CD8-positive, alpha-beta memory T cell (primary cell): ENCODE measurements around the gene PDGFB. TPM values are rescaled to one million over a fixed set of nuclear protein-coding genes. Genes with fewer than 3 reads are reported as not detected.

Source experiments
- CTCF ChIA-PET: fragments of 350-600 bp; sonication (Branson Sonifier 250); formaldehyde crosslinking; loops from one replicate; lab custom pipeline; 2021; ENCODE audit warnings: antibody characterized with exemption; lab: Charles Lee
- POLR2A ChIA-PET: fragments of 350-600 bp; sonication (Branson Sonifier 250); formaldehyde crosslinking; loops from one replicate; lab custom pipeline; 2021; ENCODE audit warnings: antibody characterized with exemption; lab: Charles Lee
- DNase-seq, 5 donors: peaks; one replicate each; pipeline versions ENCODE4 v3.0.0 to v3.0.0-alpha.2; 2020 to 2022; ENCODE audit warnings: mixed read lengths in 1 of 5
- H3K27ac ChIP-seq: one replicate; pipeline ENCODE4 v1.7.0; 2013; ENCODE audit warnings: low read depth, mild to moderate bottlenecking, low read length, moderate library complexity
- H3K27me3 ChIP-seq: 2 replicates; pipeline ENCODE4 v1.7.0; 2013; ENCODE audit warnings: low read length, mild to moderate bottlenecking; ENCODE audit not compliant: insufficient read depth, poor library complexity, severe bottlenecking
- H3K36me3 ChIP-seq: 2 replicates; pipeline ENCODE4 v1.7.0; 2013; ENCODE audit warnings: mild to moderate bottlenecking, low read length, moderate library complexity; ENCODE audit not compliant: insufficient read depth
- H3K4me1 ChIP-seq: 2 replicates; pipeline ENCODE4 v1.7.0; 2013; ENCODE audit warnings: mild to moderate bottlenecking, low read length, moderate library complexity; ENCODE audit not compliant: insufficient read depth
- H3K4me3 ChIP-seq: 2 replicates; pipeline ENCODE4 v1.7.0; 2013; ENCODE audit warnings: mild to moderate bottlenecking, low read length
- H3K9me3 ChIP-seq: 2 replicates; pipeline ENCODE4 v1.7.0; 2013; ENCODE audit warnings: mild to moderate bottlenecking, low read length
- H3K27ac Mint-ChIP-seq, 8 donors: one replicate each; pipeline ENCODE4 v1.8.0; 2020 to 2021; ENCODE audit warnings: mixed read lengths in 8 of 8, mild to moderate bottlenecking in 6 of 8, inconsistent platforms in 3 of 8, moderate library complexity in 3 of 8
- H3K27me3 Mint-ChIP-seq, 2 donors: one replicate each; pipeline ENCODE4 v1.8.0; 2020 to 2021; ENCODE audit warnings: mixed read lengths in 2 of 2, mild to moderate bottlenecking in 1 of 2, moderate library complexity in 1 of 2
- H3K36me3 Mint-ChIP-seq, 3 donors: one replicate each; pipeline ENCODE4 v1.8.0; 2020 to 2021; ENCODE audit warnings: mixed read lengths in 3 of 3, inconsistent platforms in 1 of 3, mild to moderate bottlenecking in 1 of 3
- H3K4me1 Mint-ChIP-seq, 3 donors: one replicate each; pipeline ENCODE4 v1.8.0; 2020 to 2021; ENCODE audit warnings: mixed read lengths in 3 of 3, inconsistent platforms in 1 of 3, mild to moderate bottlenecking in 1 of 3
- H3K4me3 Mint-ChIP-seq, 7 donors: one replicate each; pipeline ENCODE4 v1.8.0; 2020 to 2021; ENCODE audit warnings: mixed read lengths in 7 of 7, mild to moderate bottlenecking in 6 of 7, moderate library complexity in 4 of 7, inconsistent platforms in 2 of 7
- H3K9me3 Mint-ChIP-seq, 5 donors: one replicate each; pipeline ENCODE4 v1.8.0; 2020 to 2022; ENCODE audit warnings: mixed read lengths in 5 of 5, mild to moderate bottlenecking in 3 of 5, moderate library complexity in 2 of 5, inconsistent platforms in 1 of 5
- polyA plus RNA-seq: library from polyadenylated mRNA; unstranded; fragments of 300-500 nt; fragmentation: Illumina TruSeq; gene quantifications from one replicate; pipeline ENCODE4 v1.2.3, GENCODE V29; 2021
- total RNA-seq, 2 experiments: library from RNA; stranded (reverse); gene quantifications; one replicate each; pipeline ENCODE4 v1.2.3, GENCODE V29; 2021

The PDGFB gene
- total and polyA plus RNA-seq, 3 experiments from 2014 or later: 2.3 to 18.2 (median 3.0) TPM

- POLR2A ChIA-PET: no interaction called here
These were observed 67.4 kb downstream of the PDGFB start for GRCh38 chr22:39177456-39177775.

GRCh38 chr22:39176714-39177455, 67.9 kb downstream of the PDGFB start:
- Mint-ChIP-seq H3K36me3 (peaks cover 0 to 1% (median 0%) of the 10 kb centered on the region in 3 donors), H3K4me3 (peak overlapping the region in 1 of 7 donors; percentile 54), H3K9me3 (no peaks in the 10 kb centered on the region), H3K27me3 (no peaks in the 10 kb centered on the region), H3K27ac (peak overlapping the region; percentile 50 to 98 (median 86)), H3K4me1 (peaks cover 57 to 76% (median 68%) of the 10 kb centered on the region in 3 donors)
- Histone ChIP-seq H3K4me3 (no peak overlapping the region), H3K27ac (no peak overlapping the region), H3K27me3 (no peaks in the 10 kb centered on the region), H3K36me3 (no peaks in the 10 kb centered on the region), H3K9me3 (no peaks in the 10 kb centered on the region), H3K4me1 (peaks cover 54% of the 10 kb centered on the region)
- POLR2A ChIA-PET: no interaction called here
- DNase-seq: no peak
- CTCF ChIA-PET: interaction anchor here (0.8 to 9.6 kb wide), 4 partner anchors 129 to 142 kb away, joined by 3 to 178 read pairs (median 4); partner anchors contain the start of gene RPL3

More at GRCh38 chr22:39177456-39177775, 67.4 kb downstream of the PDGFB start:
- H3K27me3 ChIP-seq: no peaks in the 10 kb centered on the region
- no peaks in the 10 kb centered on the region for H3K9me3 ChIP-seq
- Mint-ChIP-seq H3K27me3 (no peaks in the 10 kb centered on the region), H3K4me3 (peak overlapping the region in 5 of 7 donors; percentile 36 to 70 (median 48)), H3K27ac (peak overlapping the region; percentile 81 to 95 (median 88)), H3K9me3 (no peaks in the 10 kb centered on the region), H3K36me3 (peaks cover 0 to 5% (median 1%) of the 10 kb centered on the region in 3 donors), H3K4me1 (peaks cover 52 to 70% (median 62%) of the 10 kb centered on the region in 3 donors)
- H3K4me1 ChIP-seq: peaks cover 48% of the 10 kb centered on the region
- CTCF ChIA-PET: interaction anchor here (0.8 to 1.6 kb wide), 3 partner anchors 129 to 141 kb away, joined by 3 to 4 read pairs (median 4); no protein-coding TSS in a partner anchor
- H3K27ac ChIP-seq: no peak overlapping the region
- no peak overlapping the region for H3K4me3 ChIP-seq
- DNase-seq: no peak
- no peaks in the 10 kb centered on the region for H3K36me3 ChIP-seq

GRCh38 chr22:39176143-39176713, 68.6 kb downstream of the PDGFB start:
- no peak for DNase-seq
- Histone ChIP-seq H3K27ac (no peak overlapping the region), H3K9me3 (no peaks in the 10 kb centered on the region), H3K36me3 (no peaks in the 10 kb centered on the region), H3K4me1 (peaks cover 60% of the 10 kb centered on the region), H3K27me3 (no peaks in the 10 kb centered on the region), H3K4me3 (no peak overlapping the region)
- ChIA-PET CTCF (interaction anchor here (1.0 to 9.6 kb wide), 5 partner anchors 26 to 141 kb away, joined by 3 to 178 read pairs (median 4); partner anchors contain the start of gene RPL3), POLR2A (no interaction called here)
- peak overlapping the region in 1 of 7 donors; percentile 54 for H3K4me3 Mint-ChIP-seq
- H3K36me3 Mint-ChIP-seq: peaks cover 0 to 1% (median 0%) of the 10 kb centered on the region in 3 donors
- no peaks in the 10 kb centered on the region for H3K27me3 Mint-ChIP-seq
- peaks cover 62 to 82% (median 74%) of the 10 kb centered on the region in 3 donors for H3K4me1 Mint-ChIP-seq
- peak overlapping the region in 7 of 8 donors; percentile 24 to 99 (median 97) for H3K27ac Mint-ChIP-seq
- no peaks in the 10 kb centered on the region for H3K9me3 Mint-ChIP-seq

GRCh38 chr22:39175353-39176142, 69.2 kb downstream of the PDGFB start:
- ChIA-PET POLR2A (interaction anchor here (8.0 kb wide), 1 partner anchor 142 kb away, joined by 89 read pairs; the partner anchor contains the start of gene RPL3), CTCF (interaction anchor here (1.0 to 9.6 kb wide), 5 partner anchors 26 to 141 kb away, joined by 3 to 178 read pairs (median 104); partner anchors contain the start of gene RPL3)
- Histone ChIP-seq H3K27ac (peak overlapping the region; percentile 99), H3K27me3 (no peaks in the 10 kb centered on the region), H3K36me3 (no peaks in the 10 kb centered on the region), H3K4me1 (peaks cover 65% of the 10 kb centered on the region), H3K9me3 (no peaks in the 10 kb centered on the region), H3K4me3 (no peak overlapping the region)
- peaks cover 68 to 89% (median 81%) of the 10 kb centered on the region in 3 donors for H3K4me1 Mint-ChIP-seq
- H3K27me3 Mint-ChIP-seq: no peaks in the 10 kb centered on the region
- DNase-seq: no peak
- H3K4me3 Mint-ChIP-seq: peak overlapping the region; percentile 15 to 90 (median 49)
- H3K9me3 Mint-ChIP-seq: no peaks in the 10 kb centered on the region
- no peaks in the 10 kb centered on the region for H3K36me3 Mint-ChIP-seq
- peak overlapping the region; percentile 92 to 99 (median 98) for H3K27ac Mint-ChIP-seq

- Mint-ChIP-seq H3K4me1 (peaks cover 68 to 90% (median 81%) of the 10 kb centered on the region in 3 donors), H3K9me3 (no peaks in the 10 kb centered on the region)
- POLR2A ChIA-PET: interaction anchor here (0.5 to 8.0 kb wide), 8 partner anchors 31 to 143 kb away, joined by 3 to 89 read pairs (median 4); partner anchors contain the start of genes PDGFB and RPL3
These were observed 70.1 kb downstream of the PDGFB start for GRCh38 chr22:39174498-39175352.

GRCh38 chr22:39173787-39174497, 70.8 kb downstream of the PDGFB start:
- CTCF ChIA-PET: interaction anchor here (1.0 to 9.6 kb wide), 8 partner anchors 33 to 355 kb away, joined by 3 to 178 read pairs (median 38); partner anchors contain the start of genes PDGFB and RPL3

More at GRCh38 chr22:39174498-39175352, 70.1 kb downstream of the PDGFB start:
- peak; percentile 53 to 94 (median 82) for DNase-seq
- Mint-ChIP-seq H3K4me3 (peak overlapping the region; percentile 67 to 90 (median 80)), H3K36me3 (no peaks in the 10 kb centered on the region), H3K27me3 (no peaks in the 10 kb centered on the region), H3K27ac (peak overlapping the region; percentile 92 to 99 (median 98))
- no peaks in the 10 kb centered on the region for H3K27me3 ChIP-seq
- peak overlapping the region; percentile 99 for H3K27ac ChIP-seq
- H3K36me3 ChIP-seq: no peaks in the 10 kb centered on the region
- H3K4me3 ChIP-seq: peak overlapping the region; percentile 57
- CTCF ChIA-PET: interaction anchor here (1.3 to 9.6 kb wide), 6 partner anchors 32 to 305 kb away, joined by 3 to 178 read pairs (median 84); partner anchors contain the start of genes PDGFB and RPL3
- no peaks in the 10 kb centered on the region for H3K9me3 ChIP-seq
- peaks cover 65% of the 10 kb centered on the region for H3K4me1 ChIP-seq

More at GRCh38 chr22:39173787-39174497, 70.8 kb downstream of the PDGFB start:
- POLR2A ChIA-PET: interaction anchor here (0.5 to 8.0 kb wide), 10 partner anchors 32 to 144 kb away, joined by 3 to 89 read pairs (median 4); partner anchors contain the start of genes PDGFB and RPL3
- Histone ChIP-seq H3K4me1 (peaks cover 65% of the 10 kb centered on the region), H3K27ac (peak overlapping the region; percentile 99), H3K36me3 (no peaks in the 10 kb centered on the region), H3K4me3 (peak overlapping the region; percentile 57), H3K27me3 (no peaks in the 10 kb centered on the region), H3K9me3 (no peaks in the 10 kb centered on the region)
- H3K9me3 Mint-ChIP-seq: no peaks in the 10 kb centered on the region
- DNase-seq: peak in 4 of 5 donors; percentile 54 to 87 (median 72)
- peaks cover 62 to 83% (median 73%) of the 10 kb centered on the region in 3 donors for H3K4me1 Mint-ChIP-seq
- H3K27ac Mint-ChIP-seq: peak overlapping the region; percentile 92 to 99 (median 98)
- H3K36me3 Mint-ChIP-seq: no peaks in the 10 kb centered on the region
- peaks cover 0 to 1% of the 10 kb centered on the region in 2 donors for H3K27me3 Mint-ChIP-seq
- H3K4me3 Mint-ChIP-seq: peak overlapping the region; percentile 67 to 90 (median 80)
